T-helper 1 cell treated with Interleukin-12 subunit alpha and Interleukin-12 subunit beta and Interleukin-4 antibody, amounts not matched to agents 30 μg/mL and 1 μg/mL, for 36 hours (primary cell): ENCODE results near the gene LCOR.
A peak's percentile ranks its signal among the peaks of the same experiment; 100 is the strongest.

ENCODE experiments used
- H3K27ac Mint-ChIP-seq: one replicate; pipeline ENCODE4 v1.8.0; 2021; ENCODE audit warnings: mild to moderate bottlenecking, mixed read lengths
- H3K27me3 Mint-ChIP-seq: one replicate; pipeline ENCODE4 v1.8.0; 2021; ENCODE audit warnings: low read depth, mixed read lengths
- H3K36me3 Mint-ChIP-seq: one replicate; pipeline ENCODE4 v1.8.0; 2021; ENCODE audit warnings: low read depth, mixed read lengths
- H3K4me1 Mint-ChIP-seq: one replicate; pipeline ENCODE4 v1.8.0; 2021; ENCODE audit warnings: low read depth, mixed read lengths
- H3K4me3 Mint-ChIP-seq: one replicate; pipeline ENCODE4 v1.8.0; 2021; ENCODE audit warnings: mild to moderate bottlenecking, moderate library complexity, mixed read lengths
- H3K9me3 Mint-ChIP-seq: one replicate; pipeline ENCODE4 v1.8.0; 2021; ENCODE audit warnings: mixed read lengths

The LCOR gene

DNA sequence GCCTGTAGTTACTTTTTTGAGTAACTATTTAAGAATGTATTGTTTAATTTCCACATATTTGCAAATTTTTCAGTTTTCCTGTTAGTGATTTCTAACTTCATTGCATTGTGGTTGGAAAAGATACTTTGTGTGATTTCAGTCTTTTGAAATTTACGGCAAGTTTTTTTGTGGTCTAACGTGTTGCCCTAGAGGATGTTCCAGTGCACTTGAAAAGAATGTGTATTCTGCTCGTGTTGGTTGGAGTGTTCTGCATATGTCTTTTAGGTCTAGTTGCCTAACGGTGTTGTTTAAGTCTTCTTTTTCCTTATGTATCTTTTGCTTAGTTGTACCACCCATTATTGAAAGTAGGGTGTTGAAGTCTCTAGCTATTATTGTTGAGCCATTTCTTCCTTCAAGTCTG is 59.7 kb downstream of the LCOR start:
- H3K36me3 Mint-ChIP-seq, result peaks cover 30% of the 10 kb centered on the region
- H3K9me3 Mint-ChIP-seq, result peaks cover 38% of the 10 kb centered on the region
- no peak overlapping the region for H3K4me3 Mint-ChIP-seq
- H3K27me3 Mint-ChIP-seq, result no peaks in the 10 kb centered on the region
- peak overlapping the region; percentile 72 for H3K27ac Mint-ChIP-seq
- H3K4me1 Mint-ChIP-seq, result peaks cover 17% of the 10 kb centered on the region

GRCh38 chr10:96895662-96896424 is 63.7 kb downstream of the LCOR start:
- peaks cover 17% of the 10 kb centered on the region for H3K36me3 Mint-ChIP-seq
- peaks cover 19% of the 10 kb centered on the region for H3K9me3 Mint-ChIP-seq
- H3K27me3 Mint-ChIP-seq, result no peaks in the 10 kb centered on the region
- H3K27ac Mint-ChIP-seq, result peak overlapping the region; percentile 1
- H3K4me3 Mint-ChIP-seq, result no peak overlapping the region
- peaks cover 26% of the 10 kb centered on the region for H3K4me1 Mint-ChIP-seq

- Mint-ChIP-seq H3K4me3 (peak overlapping the region; percentile 30), H3K27me3 (no peaks in the 10 kb centered on the region), H3K27ac (no peak overlapping the region), H3K4me1 (peaks cover 23% of the 10 kb centered on the region), H3K36me3 (peaks cover 17% of the 10 kb centered on the region), H3K9me3 (peaks cover 10% of the 10 kb centered on the region)
These were observed 64.9 kb downstream of the LCOR start for GRCh38 chr10:96896884-96897589.

DNA sequence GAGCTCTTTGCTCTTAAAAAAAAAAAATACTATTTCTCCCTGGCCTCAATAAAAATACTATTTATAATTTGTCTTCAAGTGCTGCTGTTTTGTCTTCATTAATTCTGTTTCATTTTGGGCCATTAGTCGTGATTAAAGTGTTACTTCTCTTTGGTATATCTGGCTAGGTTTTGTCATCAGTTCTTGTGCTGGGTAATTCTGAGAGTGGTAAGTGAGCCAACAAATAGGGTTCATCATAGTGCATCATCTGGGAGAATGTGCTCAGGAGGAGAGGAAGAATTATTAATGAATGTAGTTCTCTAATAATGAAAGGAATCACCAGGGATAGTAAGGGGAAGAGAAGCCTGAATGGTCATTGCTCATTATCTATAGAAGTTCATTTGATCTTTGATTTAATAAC is 70.0 kb downstream of the LCOR start:
- Mint-ChIP-seq H3K4me1 (peaks cover 15% of the 10 kb centered on the region), H3K27me3 (no peaks in the 10 kb centered on the region), H3K36me3 (peaks cover 4% of the 10 kb centered on the region), H3K9me3 (no peaks in the 10 kb centered on the region), H3K4me3 (no peak overlapping the region), H3K27ac (no peak overlapping the region)

- no peak overlapping the region for H3K27ac Mint-ChIP-seq
- H3K4me3 Mint-ChIP-seq, result no peak overlapping the region
These were observed 70.7 kb downstream of the LCOR start for GRCh38 chr10:96902731-96903358.

DNA sequence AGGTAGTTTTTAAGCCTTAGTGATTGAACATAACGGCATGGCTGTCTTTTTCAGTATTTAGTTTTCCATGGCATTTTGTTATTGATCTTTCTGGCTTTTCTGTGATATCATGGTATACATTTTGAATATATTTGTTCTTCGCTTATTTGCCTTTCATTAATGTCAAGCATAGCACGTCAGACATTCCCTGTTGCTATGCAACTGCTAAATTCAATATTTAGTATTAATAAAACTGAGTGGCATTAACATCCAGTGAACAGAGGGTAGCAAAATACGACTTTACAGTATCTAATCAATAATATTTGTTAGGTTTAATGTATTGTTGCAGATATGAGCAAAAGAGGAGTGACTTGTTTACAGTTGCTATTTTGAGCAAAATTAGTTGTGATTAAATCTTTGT is 72.5 kb downstream of the LCOR start:
- H3K27me3 Mint-ChIP-seq, result no peaks in the 10 kb centered on the region
- no peaks in the 10 kb centered on the region for H3K9me3 Mint-ChIP-seq
- H3K36me3 Mint-ChIP-seq, result peaks cover 11% of the 10 kb centered on the region
- no peak overlapping the region for H3K27ac Mint-ChIP-seq
- H3K4me1 Mint-ChIP-seq, result peaks cover 8% of the 10 kb centered on the region
- H3K4me3 Mint-ChIP-seq, result no peak overlapping the region

More at GRCh38 chr10:96902731-96903358, 70.7 kb downstream of the LCOR start:
- Mint-ChIP-seq H3K36me3 (peaks cover 4% of the 10 kb centered on the region), H3K4me1 (peaks cover 10% of the 10 kb centered on the region), H3K9me3 (no peaks in the 10 kb centered on the region), H3K27me3 (no peaks in the 10 kb centered on the region)

DNA sequence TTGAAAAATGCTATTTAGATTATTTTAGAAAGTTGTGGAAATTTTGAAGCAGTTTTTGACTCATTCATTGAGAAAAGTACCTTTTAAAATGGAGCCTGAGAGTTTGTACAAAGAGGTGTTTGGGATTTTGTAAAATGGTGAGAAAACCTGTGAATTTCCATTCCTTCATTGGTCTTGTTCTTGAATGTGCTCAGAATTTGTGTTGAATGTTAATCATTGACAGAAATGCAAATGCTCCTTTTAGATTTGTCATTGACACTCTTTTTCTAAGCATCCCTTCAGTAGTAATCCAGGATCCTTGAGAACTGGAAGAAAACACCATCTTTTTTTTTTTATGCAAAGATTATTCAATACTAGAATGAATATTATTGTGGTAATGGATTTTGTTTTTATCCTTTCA is 74.8 kb downstream of the LCOR start:
- Mint-ChIP-seq H3K27me3 (no peaks in the 10 kb centered on the region), H3K27ac (no peak overlapping the region), H3K9me3 (no peaks in the 10 kb centered on the region), H3K4me3 (no peak overlapping the region), H3K4me1 (peaks cover 10% of the 10 kb centered on the region), H3K36me3 (peaks cover 8% of the 10 kb centered on the region)

- Mint-ChIP-seq H3K4me1 (peaks cover 11% of the 10 kb centered on the region), H3K4me3 (no peak overlapping the region), H3K36me3 (peaks cover 14% of the 10 kb centered on the region), H3K9me3 (no peaks in the 10 kb centered on the region), H3K27ac (no peak overlapping the region), H3K27me3 (no peaks in the 10 kb centered on the region)
These were observed 78.6 kb downstream of the LCOR start for GRCh38 chr10:96910488-96911395.

DNA sequence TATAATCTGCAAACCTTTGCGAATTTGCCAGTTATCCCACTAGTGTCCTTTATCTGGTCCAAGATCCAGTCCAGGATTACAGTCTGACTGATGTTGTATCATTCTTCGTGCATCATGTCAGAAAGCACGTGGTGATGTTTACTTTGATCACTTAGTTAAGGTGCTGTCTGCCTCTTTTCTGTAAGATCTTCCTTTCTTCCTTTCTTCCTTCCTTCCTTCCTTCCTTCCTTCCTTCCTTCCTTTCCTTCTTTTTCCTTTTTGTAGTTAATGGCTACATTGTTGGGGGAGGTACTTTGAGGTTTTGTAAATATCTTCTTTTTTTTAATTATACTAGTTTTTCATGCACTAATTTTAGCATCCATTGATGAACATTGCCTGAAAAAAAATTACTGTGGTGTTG is 80.3 kb downstream of the LCOR start:
- Mint-ChIP-seq H3K27ac (no peak overlapping the region), H3K9me3 (no peaks in the 10 kb centered on the region), H3K36me3 (peaks cover 14% of the 10 kb centered on the region), H3K4me3 (no peak overlapping the region), H3K27me3 (no peaks in the 10 kb centered on the region), H3K4me1 (peaks cover 12% of the 10 kb centered on the region)

DNA sequence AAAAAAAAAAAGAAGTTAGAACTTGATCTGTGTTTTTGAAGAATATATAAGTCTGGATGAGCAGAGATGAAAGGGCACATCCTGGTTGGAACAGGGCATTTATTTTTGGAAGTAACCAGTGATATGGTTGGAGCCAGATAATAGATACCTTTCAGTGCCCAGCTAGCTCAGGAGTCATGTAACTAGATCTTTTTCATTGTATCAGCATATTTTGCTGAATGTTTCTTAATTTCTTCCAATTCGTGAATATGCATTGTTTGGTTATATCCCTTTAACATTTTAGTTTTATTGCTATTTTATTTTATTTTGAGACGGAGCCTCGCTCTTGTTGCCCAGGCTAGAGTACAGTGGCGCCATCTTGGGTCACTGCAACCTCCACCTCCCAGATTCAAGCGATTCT is 81.8 kb downstream of the LCOR start:
- Mint-ChIP-seq H3K27ac (no peak overlapping the region), H3K4me1 (peaks cover 17% of the 10 kb centered on the region), H3K9me3 (no peaks in the 10 kb centered on the region), H3K4me3 (no peak overlapping the region), H3K27me3 (no peaks in the 10 kb centered on the region), H3K36me3 (peaks cover 15% of the 10 kb centered on the region)

DNA sequence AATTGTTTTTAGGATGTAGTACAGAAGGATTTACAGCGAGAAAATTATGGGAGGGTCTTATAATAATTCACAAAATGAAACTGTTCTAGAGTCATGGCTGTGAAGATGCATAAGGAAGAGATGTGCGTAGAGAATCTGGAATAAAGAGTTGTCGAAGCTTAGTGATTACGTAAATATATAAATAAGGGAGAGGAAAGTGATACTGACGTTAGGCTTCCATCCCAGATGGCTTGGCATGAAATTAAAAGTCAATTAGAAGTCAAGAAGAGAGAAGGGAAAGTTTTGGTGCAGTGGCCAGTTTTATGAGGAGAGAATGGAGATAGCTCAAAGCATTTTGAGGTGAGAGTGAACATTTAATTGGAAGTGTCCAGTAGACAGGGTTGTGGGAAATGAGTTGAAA is 85.5 kb downstream of the LCOR start:
- Mint-ChIP-seq H3K27me3 (no peaks in the 10 kb centered on the region), H3K9me3 (no peaks in the 10 kb centered on the region), H3K4me3 (no peak overlapping the region), H3K36me3 (peaks cover 9% of the 10 kb centered on the region), H3K27ac (no peak overlapping the region), H3K4me1 (peaks cover 9% of the 10 kb centered on the region)

DNA sequence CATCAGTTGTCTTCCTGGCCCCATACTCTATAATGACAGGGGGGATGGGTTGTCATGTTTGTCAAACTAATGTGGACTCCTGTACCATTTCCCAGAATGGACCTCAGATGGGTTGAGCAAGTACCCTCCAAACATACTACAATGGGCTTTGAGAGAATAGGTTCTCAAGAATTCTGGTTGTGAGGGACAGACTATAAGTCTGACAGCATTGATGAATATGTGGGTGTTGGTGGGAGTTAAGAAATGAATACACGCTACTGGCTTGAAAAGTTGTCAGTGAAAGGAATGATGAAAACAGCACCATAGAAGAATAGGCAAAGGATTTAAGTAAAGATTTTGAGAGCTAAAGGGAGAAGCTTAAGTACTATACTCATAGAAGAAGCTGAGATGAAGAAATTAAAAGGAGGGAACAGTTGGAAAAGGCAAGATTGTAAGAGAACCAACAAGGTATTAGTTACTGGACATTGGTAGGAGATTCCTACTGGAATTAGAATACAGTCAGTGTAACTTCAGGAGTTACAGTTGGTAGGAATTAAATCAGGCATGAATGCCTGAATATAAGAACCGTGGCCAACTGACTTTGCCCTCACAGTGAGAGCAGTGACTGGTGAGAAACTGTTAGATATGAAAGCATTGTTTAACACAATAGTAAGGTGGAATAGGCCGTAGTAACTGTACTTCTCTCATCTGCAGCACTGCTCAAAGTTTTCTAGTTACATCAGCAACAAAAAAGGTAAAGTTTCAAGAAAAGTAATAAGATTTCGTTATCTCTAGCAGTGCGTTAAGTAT is 86.3 kb downstream of the LCOR start:
- H3K9me3 Mint-ChIP-seq, result no peaks in the 10 kb centered on the region
- no peak overlapping the region for H3K27ac Mint-ChIP-seq
- H3K4me1 Mint-ChIP-seq, result peaks cover 10% of the 10 kb centered on the region
- no peak overlapping the region for H3K4me3 Mint-ChIP-seq
- H3K36me3 Mint-ChIP-seq, result peaks cover 5% of the 10 kb centered on the region
- H3K27me3 Mint-ChIP-seq, result no peaks in the 10 kb centered on the region

- peaks cover 7% of the 10 kb centered on the region for H3K4me1 Mint-ChIP-seq
- no peak overlapping the region for H3K27ac Mint-ChIP-seq
- H3K4me3 Mint-ChIP-seq, result no peak overlapping the region
These were observed 87.8 kb downstream of the LCOR start for GRCh38 chr10:96919785-96920430.

More at GRCh38 chr10:96919785-96920430, 87.8 kb downstream of the LCOR start:
- no peaks in the 10 kb centered on the region for H3K27me3 Mint-ChIP-seq
- no peaks in the 10 kb centered on the region for H3K9me3 Mint-ChIP-seq
- H3K36me3 Mint-ChIP-seq, result peaks cover 5% of the 10 kb centered on the region
